GM21576 (cell line): Measurements from ENCODE around the gene PTCD3.

Experiments used
- ATAC-seq: cut with Tn5 transposase; IDR thresholded peaks from one replicate; pipeline ENCODE4 v1.9.1; 2021; ENCODE audit warnings: mild to moderate bottlenecking, moderate library complexity; ENCODE audit not compliant: unreplicated experiment

The PTCD3 gene

DNA sequence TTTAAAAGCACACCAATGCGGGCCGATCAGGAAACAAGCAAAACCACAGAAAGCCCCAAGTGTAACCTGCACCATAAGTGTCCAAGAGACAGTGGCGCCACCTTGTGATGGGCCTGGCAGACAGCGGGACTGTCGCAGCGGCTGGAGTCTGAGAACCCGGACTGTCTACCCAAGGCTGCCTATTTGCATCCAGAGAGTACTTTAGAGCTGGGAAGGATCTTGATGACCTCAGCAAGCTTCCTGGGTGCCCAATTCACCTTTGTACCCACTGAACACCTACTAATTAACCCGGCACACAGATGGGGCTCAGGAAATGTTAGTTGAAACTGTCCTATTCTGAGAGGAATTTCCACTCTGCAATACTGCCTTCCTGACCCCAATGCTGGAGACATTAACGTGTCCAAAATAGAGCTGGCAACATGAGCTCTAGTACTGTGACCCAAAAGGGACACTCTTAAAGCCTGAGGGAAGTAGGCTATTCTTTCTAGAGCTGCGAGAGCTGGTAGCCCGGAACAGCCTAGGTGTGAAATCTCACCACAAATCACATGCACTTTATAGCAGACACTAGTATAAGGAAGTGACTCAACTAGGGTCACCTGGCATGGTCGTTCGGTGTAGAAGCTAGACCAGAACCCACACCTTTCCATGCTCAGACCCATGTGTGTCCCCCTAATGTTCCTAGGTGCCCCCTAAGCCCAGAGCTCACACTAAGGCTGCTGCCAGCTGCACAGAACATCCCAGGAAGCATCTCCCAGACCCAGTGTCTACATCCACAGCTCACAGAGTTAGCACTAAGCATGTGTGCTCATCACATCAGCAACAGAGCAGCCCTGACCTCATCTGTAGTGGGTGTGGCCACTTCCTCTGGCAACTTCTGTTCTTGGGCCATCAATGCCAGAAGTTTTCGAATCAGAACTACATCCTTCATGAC is 25.8 kb upstream of the PTCD3 start:
- peak; percentile 75 for ATAC-seq

- ATAC-seq: no peak
Measured at GRCh38 chr2:86081724-86082123, 24.3 kb upstream of the PTCD3 start.

DNA sequence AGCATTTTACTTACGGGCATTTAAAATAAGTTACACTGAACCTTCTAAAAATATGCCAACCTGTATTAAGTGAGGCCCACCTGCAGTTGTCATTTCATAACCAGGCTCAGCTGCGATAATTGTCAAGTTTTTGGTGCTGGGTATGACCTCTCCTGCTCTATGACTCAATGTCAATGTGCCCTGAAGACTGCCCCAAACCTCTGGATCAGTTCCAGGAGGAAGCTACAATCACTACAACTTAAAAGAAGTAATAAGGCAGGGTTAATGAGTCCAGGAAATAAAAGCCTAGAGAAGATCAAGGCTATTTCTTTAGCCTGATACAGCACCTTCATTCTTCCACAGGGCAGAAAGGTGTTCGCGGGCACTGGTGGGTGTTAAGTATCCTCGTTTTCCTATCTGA is 23.3 kb upstream of the PTCD3 start:
- no peak for ATAC-seq

- no peak for ATAC-seq
Measured at GRCh38 chr2:86087936-86088850, 17.8 kb upstream of the PTCD3 start.

DNA sequence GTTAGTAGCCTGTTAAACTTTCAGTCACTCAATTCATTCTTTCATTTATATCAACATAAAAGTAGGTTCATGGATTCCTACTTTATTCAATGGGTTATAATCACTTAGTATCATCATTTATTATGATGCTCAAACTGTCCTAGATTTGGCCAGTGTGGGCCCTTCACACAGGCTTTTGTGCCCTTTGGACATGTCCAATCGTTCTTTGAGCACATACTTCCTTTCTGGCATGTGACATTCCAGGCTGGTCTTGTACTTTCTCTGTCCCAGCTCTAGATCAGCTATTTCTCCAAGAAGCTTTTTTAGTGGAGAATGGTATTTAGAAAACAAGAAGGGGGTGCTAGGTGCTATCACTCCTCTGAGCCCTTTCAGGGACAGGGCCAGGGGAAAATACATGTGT is 11.8 kb upstream of the PTCD3 start:
- no peak for ATAC-seq

DNA sequence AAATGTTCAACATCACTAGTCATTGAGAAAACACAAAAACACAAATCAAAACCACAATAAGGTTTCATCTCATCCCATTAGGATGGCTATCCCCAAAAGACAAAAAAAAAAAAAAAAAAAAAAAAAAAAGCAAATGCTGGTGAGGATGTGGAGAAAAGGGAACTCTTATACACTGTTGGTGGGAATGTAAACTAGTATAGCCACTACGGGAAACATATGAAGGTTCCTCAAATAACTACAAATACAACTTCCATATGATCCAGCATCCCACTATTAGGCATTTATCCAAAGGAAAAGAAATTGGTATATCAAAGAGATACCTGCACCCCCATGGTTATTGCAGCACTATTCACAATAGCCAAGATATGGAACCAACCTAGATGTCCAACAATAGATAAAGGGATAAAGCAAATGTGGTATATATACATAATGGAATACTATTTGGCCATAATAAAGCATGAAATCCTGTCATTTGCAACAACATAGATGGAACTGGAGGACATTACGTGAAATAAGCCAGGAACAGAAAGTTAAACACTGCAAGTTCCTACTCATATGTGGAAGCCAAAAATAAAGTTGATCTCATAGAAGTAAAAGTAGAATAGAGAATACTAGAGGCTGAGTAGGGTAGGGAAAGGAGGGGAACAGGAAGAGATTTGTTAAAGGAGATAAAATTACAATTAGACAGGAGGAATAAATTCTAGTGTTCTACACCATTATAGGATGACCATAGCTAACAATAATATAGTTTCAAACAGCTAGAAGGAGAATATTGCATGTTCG is 8.7 kb upstream of the PTCD3 start:
- no peak for ATAC-seq

DNA sequence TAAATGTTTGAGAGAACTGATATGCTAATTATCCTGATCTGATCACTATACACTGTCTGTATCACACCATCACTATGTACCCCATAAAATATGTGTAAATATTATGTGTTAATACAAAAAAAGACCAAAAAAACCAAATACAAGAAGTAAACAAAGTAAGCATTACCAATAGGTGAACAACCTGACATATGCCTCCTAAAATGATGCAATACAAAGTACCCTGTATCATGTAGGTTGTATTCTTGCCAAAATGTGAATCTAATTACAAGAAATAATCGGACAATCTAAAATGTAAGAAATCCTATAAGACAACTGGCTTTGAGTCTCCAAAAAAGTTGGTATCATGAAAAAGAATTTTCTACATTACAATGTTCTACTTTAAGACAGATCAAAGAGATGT is 8.1 kb upstream of the PTCD3 start:
- no peak for ATAC-seq

DNA sequence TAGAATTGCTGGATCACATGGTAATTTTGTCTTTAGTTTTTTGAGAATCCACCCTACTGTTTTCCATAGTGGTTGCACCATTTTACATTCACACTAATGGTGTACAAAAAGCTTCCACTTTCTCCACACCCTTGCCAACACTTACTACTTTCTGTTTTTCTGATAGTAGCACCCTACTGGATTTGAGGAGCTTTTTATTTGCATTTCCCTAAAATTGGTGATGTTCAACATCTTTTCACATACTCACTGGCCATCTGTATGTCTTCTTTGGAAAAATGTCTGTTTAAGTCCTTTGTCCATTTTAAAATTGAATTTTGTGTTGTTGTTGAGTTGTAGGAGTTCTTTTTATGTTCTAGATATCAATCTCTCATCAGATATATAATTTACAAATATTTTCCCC is 3.9 kb upstream of the PTCD3 start:
- ATAC-seq: no peak

DNA sequence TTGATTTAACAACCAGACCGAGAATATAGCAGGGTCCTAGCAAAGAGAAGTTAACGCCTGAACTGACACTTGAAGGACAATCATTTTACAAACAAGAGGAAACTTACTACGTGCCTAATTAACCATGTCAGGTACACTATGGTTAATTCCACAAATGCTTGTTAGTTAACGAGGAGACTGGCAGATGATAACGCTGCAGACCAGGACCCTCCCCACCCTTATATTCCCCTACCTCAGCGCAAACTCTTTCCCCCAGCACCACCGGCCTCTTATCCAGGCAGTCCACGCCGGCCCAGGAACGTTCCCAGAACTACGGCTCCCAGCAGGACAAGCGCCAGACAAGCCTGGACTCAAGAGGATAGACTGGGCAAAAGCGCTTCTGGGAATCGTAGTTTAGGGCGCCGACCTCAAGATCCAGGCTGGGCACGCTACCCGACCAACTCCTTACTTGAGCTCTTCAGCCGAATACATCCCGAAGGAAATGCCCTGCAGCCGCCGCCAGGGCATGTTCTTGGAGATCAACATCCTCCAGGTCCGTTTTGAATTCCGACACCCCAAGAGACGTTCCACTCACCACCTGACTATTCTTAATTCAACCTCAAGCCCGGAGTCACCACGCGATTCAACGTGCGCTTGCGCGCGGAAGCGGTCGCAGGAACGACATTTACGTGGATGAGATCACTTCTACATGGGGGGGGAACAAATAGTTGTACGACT is 625 bp upstream of the PTCD3 start, which contains the start of gene POLR1A:
TSS of gene POLR1A (minus strand) at position 635 of the 717 bp plus-strand sequence. CDS start at position 525, 110 bp downstream.
- peak; percentile 68 for ATAC-seq

DNA sequence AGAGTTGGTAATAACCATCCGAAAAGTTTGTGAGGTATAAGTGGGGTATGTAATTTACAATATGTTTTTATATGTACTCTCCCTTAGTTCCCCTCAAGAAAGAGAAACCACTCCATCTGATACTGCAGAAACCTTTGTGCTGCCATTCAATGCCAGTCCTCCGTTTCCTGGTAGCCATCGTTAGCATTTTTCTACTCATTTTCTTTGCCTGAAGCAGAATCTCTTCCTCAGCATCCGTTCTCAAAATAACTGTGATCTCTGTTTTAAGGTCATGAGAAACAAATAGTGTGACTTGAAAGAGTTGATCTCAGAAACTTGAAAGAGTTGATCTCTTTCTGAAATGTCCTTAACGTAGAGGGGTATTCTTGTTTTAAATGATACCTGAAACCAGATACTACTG is 996 bp downstream of the PTCD3 start:
- no peak for ATAC-seq

DNA sequence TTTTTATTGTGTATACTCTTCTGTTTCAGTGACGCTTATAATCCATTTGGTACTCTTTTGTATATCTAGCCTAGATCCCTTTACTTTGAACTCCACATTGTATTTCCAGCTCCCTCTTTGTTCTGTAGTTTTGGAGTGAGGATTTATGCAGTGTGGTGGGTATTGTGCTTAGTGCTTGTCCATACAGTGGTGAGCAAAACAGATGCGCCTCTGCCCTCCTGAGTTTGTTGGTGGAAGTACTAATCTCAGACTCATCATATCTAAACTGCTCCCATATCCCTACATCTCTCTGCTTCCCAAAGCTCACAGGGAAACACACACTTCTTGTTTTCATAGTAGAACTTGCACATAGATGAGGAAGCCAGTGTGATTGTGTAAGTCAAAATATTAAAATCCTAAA is 12.1 kb downstream of the PTCD3 start:
- ATAC-seq: no peak

DNA sequence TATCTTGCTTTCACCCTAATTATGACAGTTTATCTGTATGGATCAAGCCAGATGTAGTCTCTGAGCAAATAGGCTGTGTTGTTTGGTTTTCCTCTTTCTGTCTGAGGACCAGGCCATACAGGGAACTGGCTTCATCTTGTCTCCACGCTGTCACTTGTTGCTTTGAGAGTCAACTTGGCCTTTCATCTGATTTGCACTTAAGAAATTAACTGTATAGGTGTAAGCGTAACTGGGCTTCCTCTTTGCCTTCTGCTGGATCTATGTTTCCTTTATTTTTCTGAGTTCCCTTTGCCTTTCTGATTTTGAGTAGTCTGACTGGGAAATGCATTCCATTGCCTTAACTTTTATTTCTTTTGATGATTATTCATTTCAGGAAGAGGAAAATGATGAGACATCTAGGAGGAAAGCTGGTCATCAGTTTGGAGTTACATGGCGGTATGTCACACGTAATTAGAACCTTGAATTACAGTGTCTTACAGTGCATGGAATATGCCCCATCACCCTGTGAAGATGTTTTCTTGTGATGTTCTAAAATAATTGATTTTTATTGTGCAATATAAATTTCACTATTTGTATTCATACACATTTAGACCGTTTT is 17.4 kb downstream of the PTCD3 start:
- ATAC-seq: no peak

DNA sequence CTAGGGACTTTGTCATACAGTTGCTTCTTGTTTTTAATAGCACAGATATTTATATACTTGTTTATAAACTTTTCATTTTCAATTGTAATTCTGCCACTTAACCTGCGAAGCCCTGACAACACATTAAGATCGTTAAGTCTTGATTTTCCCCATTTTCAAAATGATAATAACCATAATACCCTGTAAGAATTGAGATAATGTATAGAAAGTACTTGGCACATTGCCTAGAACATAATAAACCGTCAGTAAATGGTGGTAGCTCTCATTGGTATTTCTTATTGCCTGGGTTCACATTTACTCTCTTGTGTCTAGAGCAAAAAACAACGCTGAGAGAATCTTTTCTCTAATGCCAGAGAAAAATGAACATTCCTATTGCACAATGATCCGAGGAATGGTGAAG is 18.6 kb downstream of the PTCD3 start:
- no peak for ATAC-seq

GRCh38 chr2:86134709-86135108 is 28.7 kb downstream of the PTCD3 start:
- ATAC-seq: no peak

GRCh38 chr2:86135653-86136052 is 29.6 kb downstream of the PTCD3 start:
- ATAC-seq: no peak

- no peak for ATAC-seq
Measured at GRCh38 chr2:86136141-86136540, 30.1 kb downstream of the PTCD3 start.

DNA sequence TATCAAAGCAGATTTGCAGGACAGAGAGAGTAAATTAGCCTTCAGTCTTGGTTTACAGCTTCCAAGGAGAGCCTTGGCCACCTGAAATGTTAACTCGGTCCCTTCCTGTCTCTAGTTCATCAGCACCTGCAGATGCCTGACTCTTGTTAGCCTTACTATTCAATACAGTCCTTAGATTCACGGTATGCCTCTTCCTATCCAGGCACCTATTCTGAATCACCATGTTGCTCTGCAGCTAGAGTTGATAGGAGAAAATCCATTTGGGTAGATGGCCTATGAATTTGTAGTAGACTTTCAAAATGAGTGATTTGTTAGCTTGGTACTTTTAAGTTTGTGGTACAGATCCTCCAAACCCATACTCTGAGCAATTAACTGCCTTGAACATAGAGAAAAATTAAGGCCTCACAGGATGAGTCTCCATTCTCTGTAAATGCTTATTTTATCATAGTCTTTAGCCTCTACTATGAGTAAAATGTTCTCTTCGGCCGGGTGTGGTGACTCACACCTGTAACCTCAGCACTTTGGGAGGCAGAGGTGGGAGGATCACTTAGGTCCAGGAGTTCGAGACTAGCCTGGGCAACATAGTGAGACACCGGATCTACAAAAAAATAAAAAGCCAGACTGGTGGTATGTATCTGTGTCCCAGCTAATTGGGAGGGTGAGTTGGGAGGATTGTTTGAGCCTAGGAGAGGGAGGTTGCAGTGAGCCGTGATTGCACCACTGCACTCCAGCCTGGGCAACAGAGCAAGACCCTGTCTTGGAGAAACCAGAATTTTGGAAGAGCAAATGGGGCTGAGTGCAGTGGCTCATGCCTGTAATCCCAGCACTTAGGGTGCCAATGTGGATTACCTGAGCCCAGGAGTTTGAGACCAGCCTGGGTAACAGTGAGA is 32.9 kb downstream of the PTCD3 start:
- no peak for ATAC-seq

GRCh38 chr2:86139981-86140380 is 33.9 kb downstream of the PTCD3 start:
- no peak for ATAC-seq

GRCh38 chr2:86140969-86141392 is 34.9 kb downstream of the PTCD3 start:
- ATAC-seq: no peak
